Effector memory CD4-positive, alpha-beta T cell (primary cell): Measurements from ENCODE around the gene MYH3.

Source experiments
- DNase-seq, 3 donors: peaks; one replicate each; pipeline ENCODE4 v3.0.0-alpha.2; 2020
- H3K27ac ChIP-seq: 2 replicates; pipeline ENCODE4 v1.7.0; 2013; ENCODE audit warnings: mild to moderate bottlenecking, low read length, moderate library complexity; ENCODE audit not compliant: insufficient read depth, poor library complexity, severe bottlenecking
- H3K27me3 ChIP-seq: replicated peaks from 2 replicates; pipeline ENCODE4 v1.7.0; 2013; ENCODE audit warnings: mild to moderate bottlenecking, low read length; ENCODE audit not compliant: insufficient read depth, control insufficient read depth, poor library complexity, severe bottlenecking
- H3K36me3 ChIP-seq: 2 replicates; pipeline ENCODE4 v1.7.0; 2013; ENCODE audit warnings: mild to moderate bottlenecking, low read length, moderate library complexity; ENCODE audit not compliant: control insufficient read depth, insufficient read depth
- H3K4me1 ChIP-seq: 2 replicates; pipeline ENCODE4 v1.7.0; 2013; ENCODE audit warnings: low read length, mild to moderate bottlenecking; ENCODE audit not compliant: control insufficient read depth, insufficient read depth, poor library complexity, severe bottlenecking
- H3K4me3 ChIP-seq: 2 replicates; pipeline ENCODE4 v1.7.0; 2013; ENCODE audit warnings: low read length, low read depth, mild to moderate bottlenecking; ENCODE audit not compliant: insufficient read depth, poor library complexity, severe bottlenecking
- H3K9me3 ChIP-seq: 2 replicates; pipeline ENCODE4 v1.7.0; 2013; ENCODE audit warnings: mild to moderate bottlenecking, low read length, moderate library complexity; ENCODE audit not compliant: control insufficient read depth

The MYH3 gene

GRCh38 chr17:10652984-10653659 lies 4.0 kb downstream of the MYH3 start:
- H3K9me3 ChIP-seq, result no peaks in the 10 kb centered on the region
- no peak overlapping the region for H3K4me3 ChIP-seq
- DNase-seq, result no peak
- no peaks in the 10 kb centered on the region for H3K36me3 ChIP-seq
- H3K27ac ChIP-seq, result no peak overlapping the region
- H3K4me1 ChIP-seq, result no peaks in the 10 kb centered on the region
- no peaks in the 10 kb centered on the region for H3K27me3 ChIP-seq

DNA sequence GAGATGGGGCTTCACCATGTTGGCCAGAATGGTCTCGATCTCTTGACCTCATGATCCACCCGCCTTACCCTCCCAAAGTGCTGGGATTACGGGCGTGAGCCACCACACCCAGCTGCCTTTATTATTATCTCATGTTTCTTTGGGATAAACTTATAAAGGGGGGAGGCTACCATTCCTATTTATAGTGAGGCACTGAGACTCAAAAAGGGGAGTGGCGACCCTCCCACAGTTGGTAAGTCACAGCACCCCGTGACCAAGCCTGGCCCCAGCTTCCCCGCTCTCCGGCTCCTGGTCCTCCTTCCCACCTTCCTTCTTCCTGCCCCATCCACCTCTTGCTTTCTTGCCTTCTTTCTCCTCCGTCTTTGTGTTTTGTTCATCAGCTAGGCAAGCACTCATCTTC lies 5.2 kb downstream of the MYH3 start:
- no peak for DNase-seq
- Histone ChIP-seq H3K27me3 (no peaks in the 10 kb centered on the region), H3K27ac (no peak overlapping the region), H3K9me3 (no peaks in the 10 kb centered on the region), H3K4me3 (no peak overlapping the region), H3K4me1 (no peaks in the 10 kb centered on the region), H3K36me3 (no peaks in the 10 kb centered on the region)

DNA sequence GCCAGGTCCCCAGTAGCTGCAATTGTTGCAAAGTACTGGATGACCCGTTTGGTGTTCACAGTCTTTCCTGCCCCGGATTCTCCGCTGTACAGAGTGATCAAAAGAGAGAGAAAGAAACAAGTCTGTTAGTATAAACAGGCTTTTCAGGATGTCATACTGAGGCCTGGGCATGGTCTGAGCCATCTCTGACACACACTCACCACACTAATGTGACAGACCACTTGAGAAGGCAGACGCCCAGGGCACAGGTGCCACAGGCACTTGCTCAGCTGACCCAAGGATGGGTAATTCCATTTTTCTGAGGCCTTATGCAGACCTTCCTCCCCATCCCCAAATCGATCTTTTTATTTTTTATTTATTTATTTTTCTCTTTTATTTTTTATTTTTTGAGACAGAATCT lies 7.5 kb downstream of the MYH3 start:
- no peaks in the 10 kb centered on the region for H3K9me3 ChIP-seq
- H3K4me3 ChIP-seq, result no peak overlapping the region
- no peaks in the 10 kb centered on the region for H3K27me3 ChIP-seq
- H3K27ac ChIP-seq, result no peak overlapping the region
- no peaks in the 10 kb centered on the region for H3K36me3 ChIP-seq
- H3K4me1 ChIP-seq, result no peaks in the 10 kb centered on the region
- no peak for DNase-seq

- H3K27ac ChIP-seq, result no peak overlapping the region
Observed at GRCh38 chr17:10648956-10649355, 8.2 kb downstream of the MYH3 start.

DNA sequence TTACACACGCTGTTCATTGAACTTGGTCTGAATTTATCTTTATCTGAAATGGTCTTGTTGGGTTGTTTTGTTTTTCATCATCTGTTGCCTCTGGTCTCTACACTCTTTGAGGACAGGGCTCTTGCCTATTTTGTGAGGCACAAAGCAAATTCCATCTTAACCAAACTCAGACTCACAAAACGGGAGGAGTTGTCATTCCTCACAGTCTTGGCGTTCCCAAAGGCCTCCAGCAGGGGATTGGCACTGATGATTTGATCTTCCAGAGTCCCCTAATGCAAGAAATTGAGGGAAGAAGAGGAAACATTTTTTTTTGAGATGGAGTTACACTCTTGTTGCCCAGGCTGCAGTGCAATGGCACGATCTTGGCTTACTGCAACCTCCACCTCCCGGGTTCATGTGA lies 8.7 kb downstream of the MYH3 start:
- Histone ChIP-seq H3K4me1 (no peaks in the 10 kb centered on the region), H3K4me3 (no peak overlapping the region), H3K27me3 (no peaks in the 10 kb centered on the region), H3K36me3 (no peaks in the 10 kb centered on the region), H3K27ac (no peak overlapping the region), H3K9me3 (no peaks in the 10 kb centered on the region)
- no peak for DNase-seq

More at GRCh38 chr17:10648956-10649355, 8.2 kb downstream of the MYH3 start:
- no peak for DNase-seq
- H3K9me3 ChIP-seq, result no peaks in the 10 kb centered on the region
- H3K4me3 ChIP-seq, result no peak overlapping the region
- H3K4me1 ChIP-seq, result no peaks in the 10 kb centered on the region
- no peaks in the 10 kb centered on the region for H3K27me3 ChIP-seq
- no peaks in the 10 kb centered on the region for H3K36me3 ChIP-seq

- H3K27me3 ChIP-seq, result no peaks in the 10 kb centered on the region
- no peak overlapping the region for H3K27ac ChIP-seq
- peaks cover 6% of the 10 kb centered on the region for H3K36me3 ChIP-seq
- DNase-seq, result peak; percentile 19 to 57 (median 39)
- H3K9me3 ChIP-seq, result no peaks in the 10 kb centered on the region
- H3K4me3 ChIP-seq, result no peak overlapping the region
- H3K4me1 ChIP-seq, result no peaks in the 10 kb centered on the region
Observed at GRCh38 chr17:10646392-10646990, 10.6 kb downstream of the MYH3 start.

GRCh38 chr17:10640475-10640874 lies 16.6 kb downstream of the MYH3 start:
- Histone ChIP-seq H3K4me1 (no peaks in the 10 kb centered on the region), H3K36me3 (peaks cover 19% of the 10 kb centered on the region), H3K4me3 (no peak overlapping the region), H3K27ac (no peak overlapping the region), H3K27me3 (no peaks in the 10 kb centered on the region), H3K9me3 (no peaks in the 10 kb centered on the region)
- no peak for DNase-seq

DNA sequence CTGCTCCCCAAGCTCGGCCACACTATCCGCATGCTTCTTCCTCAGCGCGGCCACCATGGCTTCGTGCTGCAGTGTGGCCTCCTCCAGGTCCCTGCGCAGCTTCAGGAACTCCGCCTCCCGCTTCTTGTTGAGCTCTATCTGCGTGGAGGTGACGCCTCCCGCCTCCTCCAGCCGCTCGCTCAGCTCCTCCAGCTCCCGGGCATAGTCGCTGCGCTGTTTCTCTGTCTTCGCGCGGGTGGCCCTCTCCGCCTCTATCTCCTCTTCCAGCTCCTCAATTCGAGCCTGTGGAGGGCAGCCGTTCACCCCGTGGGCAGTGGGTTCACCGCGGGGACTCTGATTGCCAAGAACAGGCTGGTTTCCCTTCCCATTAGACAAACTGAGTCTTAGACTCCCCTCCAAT lies 19.0 kb downstream of the MYH3 start:
- no peaks in the 10 kb centered on the region for H3K9me3 ChIP-seq
- H3K4me3 ChIP-seq, result no peak overlapping the region
- H3K27ac ChIP-seq, result no peak overlapping the region
- no peak for DNase-seq
- no peaks in the 10 kb centered on the region for H3K27me3 ChIP-seq
- peaks cover 22% of the 10 kb centered on the region for H3K36me3 ChIP-seq
- H3K4me1 ChIP-seq, result no peaks in the 10 kb centered on the region

DNA sequence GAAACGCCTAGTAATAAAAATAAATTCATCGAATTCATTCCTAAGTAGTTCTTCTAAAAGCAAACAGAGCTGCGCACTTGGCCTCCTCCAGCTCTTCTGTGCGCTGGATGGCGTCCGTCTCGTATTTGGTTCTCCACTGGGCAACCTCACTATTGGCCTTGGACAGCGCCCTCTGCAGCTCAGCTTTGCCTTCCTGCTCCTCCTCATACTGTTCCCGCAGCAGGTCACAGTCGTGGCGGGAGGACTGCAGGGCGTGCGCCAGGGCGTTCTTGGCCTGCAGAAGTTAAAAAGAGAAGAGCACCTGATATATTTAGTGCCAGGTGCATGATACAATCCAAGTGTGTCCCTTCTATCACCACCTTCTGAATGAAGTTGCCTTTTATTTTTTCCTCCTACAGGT lies 21.8 kb downstream of the MYH3 start:
- Histone ChIP-seq H3K27ac (no peak overlapping the region), H3K4me1 (no peaks in the 10 kb centered on the region), H3K9me3 (no peaks in the 10 kb centered on the region), H3K27me3 (no peaks in the 10 kb centered on the region), H3K36me3 (peaks cover 16% of the 10 kb centered on the region), H3K4me3 (no peak overlapping the region)
- no peak for DNase-seq

DNA sequence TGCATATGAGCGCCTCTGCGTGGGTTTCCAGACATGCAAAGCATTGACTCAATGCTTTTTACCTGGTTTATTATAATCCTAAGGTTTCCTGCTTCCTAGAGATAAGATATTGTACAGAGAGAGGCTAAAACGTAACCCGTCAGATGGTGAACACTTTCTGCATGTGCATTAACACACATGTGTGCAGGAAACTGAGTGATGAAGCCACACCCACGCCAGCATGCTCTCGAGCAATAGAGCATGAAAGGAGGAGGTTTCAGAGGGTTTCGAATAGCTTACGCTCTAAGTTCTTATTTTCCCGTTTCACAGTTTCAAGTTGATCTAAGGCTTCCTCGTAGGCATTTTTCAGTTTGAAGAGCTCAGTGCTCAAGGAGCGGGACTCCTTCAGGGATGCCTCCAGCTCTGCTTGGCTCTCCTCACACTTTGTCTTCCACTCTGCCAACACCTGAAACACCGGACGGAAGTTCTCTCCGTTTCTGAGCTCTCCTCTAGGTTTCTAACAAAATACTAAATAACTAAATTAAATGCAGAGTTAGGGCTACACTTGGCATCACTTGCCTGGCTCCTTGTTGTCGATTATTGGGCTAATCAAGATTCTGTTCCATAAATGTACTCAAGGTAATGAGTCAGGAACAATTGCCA lies 23.2 kb downstream of the MYH3 start:
- Histone ChIP-seq H3K4me1 (no peaks in the 10 kb centered on the region), H3K27me3 (no peaks in the 10 kb centered on the region), H3K36me3 (peaks cover 14% of the 10 kb centered on the region), H3K4me3 (no peak overlapping the region), H3K27ac (no peak overlapping the region), H3K9me3 (no peaks in the 10 kb centered on the region)
- DNase-seq, result no peak
